Measurements from ENCODE around the gene PPP1CB. TPM values are rescaled to one million over a fixed set of nuclear protein-coding genes. Genes with fewer than 3 reads are reported as not detected.

The PPP1CB gene
- total RNA-seq, 1 experiment from 2014 or later, result 204 TPM

Other genes with a start within 250 kb of the PPP1CB start
- 0.63 and 1.1 TPM in 2 replicates for gene SPDYA, start 59.0 kb downstream of the PPP1CB start, total RNA-seq (2014; rRNA removed)
- 9.6 and 11.9 TPM in 2 replicates for gene TRMT61B, start 118.5 kb downstream of the PPP1CB start, total RNA-seq (2014; rRNA removed)
- gene WDR43, start 142.8 kb downstream of the PPP1CB start, total RNA-seq (2014; rRNA removed), result 67.0 and 68.1 TPM in 2 replicates
- 0.38 and 0.75 TPM in 2 replicates for gene TOGARAM2, start 229.5 kb downstream of the PPP1CB start, total RNA-seq (2014; rRNA removed)

All from LHCN-M2 (cell line).